Chondrocyte (in vitro differentiated cells): Measurements from ENCODE around the gene KDM8. TPM values are rescaled to one million over a fixed set of nuclear protein-coding genes. Genes with fewer than 3 reads are reported as not detected.

Experiments
- DNase-seq: peaks from one replicate; pipeline ENCODE4 v3.0.0; 2021; ENCODE audit warnings: mixed read lengths, low spot score
- H3K27ac Mint-ChIP-seq: one replicate; pipeline ENCODE4 v1.8.0; 2021; ENCODE audit warnings: mild to moderate bottlenecking, moderate library complexity, mixed read lengths; ENCODE audit not compliant: unreplicated experiment
- H3K27me3 Mint-ChIP-seq: 2 replicates; pipeline ENCODE4 v1.8.0; 2021; ENCODE audit warnings: low read depth, mixed read lengths
- H3K36me3 Mint-ChIP-seq: 2 replicates; pipeline ENCODE4 v1.8.0; 2021; ENCODE audit warnings: low read depth, mixed read lengths
- H3K4me1 Mint-ChIP-seq: 2 replicates; pipeline ENCODE4 v1.8.0; 2021; ENCODE audit warnings: low read depth, mild to moderate bottlenecking, mixed read lengths
- H3K4me3 Mint-ChIP-seq: one replicate; pipeline ENCODE4 v1.8.0; 2021; ENCODE audit warnings: mild to moderate bottlenecking, moderate library complexity, mixed read lengths; ENCODE audit not compliant: unreplicated experiment
- H3K9me3 Mint-ChIP-seq: 2 replicates; pipeline ENCODE4 v1.8.0; 2021; ENCODE audit warnings: low read depth, mixed read lengths
- long read RNA-seq: library from polyadenylated mRNA; stranded (forward); transcript quantifications from one replicate; pipeline ENCODE4 v2.0.0, GENCODE V29; 2021
- total RNA-seq: library from RNA; stranded (reverse); gene quantifications from 3 replicates; pipeline ENCODE4 v1.2.1, GENCODE V29; 2021
- TF ChIP-seq, protein P1 (sequence below): fragments of 200-600 bp; sonication (generic); IDR thresholded peaks from 2 replicates; pipeline ENCODE4 v1.5.0; 2021; ENCODE audit warnings: antibody characterized with exemption, mild to moderate bottlenecking, moderate library complexity

KDM8 gene
- total RNA-seq: 4.4 to 9.3 TPM (median 5.6 TPM) in 3 replicates
- long read RNA-seq, transcript KDM8-201 (8 exons, 2,462 nt): major isoform, 9 of 17 reads
- long read RNA-seq, partial matches to known transcripts: 1 of 17 reads
- long read RNA-seq, other reads (novel, unspliced or antisense): 7 of 17 reads

DNA sequence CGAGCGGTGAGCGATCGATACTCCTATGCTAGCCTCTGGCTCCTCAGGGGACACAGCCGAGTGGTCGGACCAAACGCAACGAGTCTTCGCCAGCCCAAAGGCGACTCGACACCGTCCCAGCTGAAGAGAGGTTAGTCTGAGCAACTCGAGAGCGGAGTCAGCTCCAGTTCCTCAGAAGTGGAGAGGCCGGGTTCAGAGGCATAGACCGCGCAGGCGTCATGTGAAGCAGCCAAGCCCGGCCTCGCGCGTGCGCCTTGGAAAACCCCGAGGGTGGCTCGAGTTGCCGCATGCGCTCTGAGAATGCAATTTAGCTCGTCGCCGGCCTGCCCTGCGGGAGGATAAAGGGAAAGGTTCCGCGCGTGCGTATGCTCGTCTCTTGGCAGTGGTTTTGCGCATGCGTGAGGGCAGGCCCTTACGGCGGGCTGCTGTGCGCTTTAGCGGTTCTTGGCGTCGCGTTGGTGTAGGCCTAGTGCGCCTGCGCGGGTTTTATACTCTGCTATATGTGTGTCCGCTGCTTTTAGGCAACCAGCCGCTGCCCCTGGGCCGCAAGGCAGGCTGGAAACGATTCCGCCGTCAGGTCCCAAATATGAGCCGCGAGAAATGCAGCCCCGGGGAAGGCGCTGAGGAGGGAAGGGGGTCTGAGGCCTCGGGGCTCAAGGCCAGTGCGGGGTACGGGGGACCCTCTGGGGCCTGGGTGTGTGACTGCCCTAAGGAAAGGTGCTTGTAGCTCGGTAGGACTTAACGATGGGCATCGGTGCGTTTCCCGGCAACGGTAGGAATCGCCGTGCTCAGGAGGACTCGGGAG is at the start of gene KDM8:
TSS of gene KDM8 (plus strand) at position 20 of the 805 bp plus-strand sequence. CDS start 6,598 bp downstream, outside the sequence.
- H3K36me3 Mint-ChIP-seq: no peaks in the 10 kb centered on the region
- H3K27me3 Mint-ChIP-seq: no peaks in the 10 kb centered on the region
- DNase-seq: peak; percentile 100
- TF ChIP-seq, protein P1, sequence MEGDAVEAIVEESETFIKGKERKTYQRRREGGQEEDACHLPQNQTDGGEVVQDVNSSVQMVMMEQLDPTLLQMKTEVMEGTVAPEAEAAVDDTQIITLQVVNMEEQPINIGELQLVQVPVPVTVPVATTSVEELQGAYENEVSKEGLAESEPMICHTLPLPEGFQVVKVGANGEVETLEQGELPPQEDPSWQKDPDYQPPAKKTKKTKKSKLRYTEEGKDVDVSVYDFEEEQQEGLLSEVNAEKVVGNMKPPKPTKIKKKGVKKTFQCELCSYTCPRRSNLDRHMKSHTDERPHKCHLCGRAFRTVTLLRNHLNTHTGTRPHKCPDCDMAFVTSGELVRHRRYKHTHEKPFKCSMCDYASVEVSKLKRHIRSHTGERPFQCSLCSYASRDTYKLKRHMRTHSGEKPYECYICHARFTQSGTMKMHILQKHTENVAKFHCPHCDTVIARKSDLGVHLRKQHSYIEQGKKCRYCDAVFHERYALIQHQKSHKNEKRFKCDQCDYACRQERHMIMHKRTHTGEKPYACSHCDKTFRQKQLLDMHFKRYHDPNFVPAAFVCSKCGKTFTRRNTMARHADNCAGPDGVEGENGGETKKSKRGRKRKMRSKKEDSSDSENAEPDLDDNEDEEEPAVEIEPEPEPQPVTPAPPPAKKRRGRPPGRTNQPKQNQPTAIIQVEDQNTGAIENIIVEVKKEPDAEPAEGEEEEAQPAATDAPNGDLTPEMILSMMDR: no peak
- H3K27ac Mint-ChIP-seq: peak within 1 kb of the TSS; percentile 100
- H3K4me3 Mint-ChIP-seq: peak within 1 kb of the TSS; percentile 97
- H3K4me1 Mint-ChIP-seq: peaks cover 25% of the 10 kb centered on the region
- H3K9me3 Mint-ChIP-seq: peaks cover 4% of the 10 kb centered on the region

DNA sequence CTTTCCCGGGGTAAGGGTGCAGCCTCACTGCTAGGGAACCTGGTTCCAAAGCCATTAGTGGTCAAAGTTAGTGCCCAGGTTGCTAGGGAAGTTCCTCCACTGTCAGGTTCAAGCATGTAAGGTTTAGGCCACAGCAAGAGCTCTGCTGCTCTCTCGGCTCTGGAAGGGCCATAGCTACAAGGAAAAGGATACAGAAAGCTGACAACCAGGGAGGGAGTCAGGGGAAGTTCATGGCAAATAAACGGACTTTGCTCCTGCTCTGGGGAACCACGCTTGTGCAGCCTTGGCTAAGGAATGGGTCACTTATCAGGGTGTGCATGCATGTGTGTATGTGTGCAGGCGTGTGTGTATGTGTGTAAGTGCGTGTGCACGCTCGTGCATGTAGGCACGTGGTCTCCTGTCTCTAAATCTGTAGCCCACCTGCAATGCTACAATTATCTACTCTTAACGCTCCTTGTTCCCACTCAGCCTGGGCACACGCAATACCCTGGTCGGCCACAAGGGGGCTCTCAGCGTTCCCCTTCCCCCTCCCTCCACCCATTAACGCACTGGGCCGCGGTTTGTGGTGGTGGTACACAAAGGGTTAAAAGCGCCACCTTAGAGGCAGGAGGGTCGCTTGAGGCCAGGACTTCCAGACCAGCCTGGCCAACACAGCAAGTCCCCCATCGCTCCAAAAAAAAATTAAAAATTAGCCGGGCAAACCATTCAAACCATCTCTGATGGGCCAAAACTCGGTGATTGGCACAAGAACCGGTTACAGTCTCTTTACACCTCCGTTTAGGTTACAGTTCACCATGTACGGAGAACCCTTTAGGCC is 48.4 kb upstream of the KDM8 start:
- no peak for DNase-seq
- TF ChIP-seq, protein P1: peak; percentile 94

DNA sequence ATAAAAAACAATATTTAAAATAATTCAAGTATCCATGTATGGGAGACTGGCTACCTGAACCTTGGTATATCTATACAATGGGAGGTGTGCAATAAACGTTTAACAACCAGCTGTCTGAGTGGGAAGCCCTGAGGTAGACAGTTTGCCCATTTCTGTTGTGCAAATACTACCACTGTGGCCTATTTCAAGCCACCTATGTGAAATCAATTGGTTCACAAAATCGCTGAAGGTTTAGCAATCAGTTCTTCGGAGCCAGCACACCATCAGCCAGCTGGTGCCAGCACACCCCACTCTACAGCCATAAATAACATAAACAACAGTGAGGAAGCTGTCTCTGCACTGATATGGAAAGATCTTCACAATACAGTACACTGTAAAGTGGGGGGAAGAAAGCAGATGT is 46.7 kb upstream of the KDM8 start:
- Mint-ChIP-seq H3K36me3 (peaks cover 2% of the 10 kb centered on the region), H3K27ac (no peak overlapping the region), H3K4me3 (no peak overlapping the region), H3K27me3 (no peaks in the 10 kb centered on the region), H3K4me1 (peaks cover 4% of the 10 kb centered on the region), H3K9me3 (peaks cover 9% of the 10 kb centered on the region)
- TF ChIP-seq, protein P1: no peak
- no peak for DNase-seq

More for the DNA sequence above, 48.4 kb upstream of the KDM8 start:
- peaks cover 2% of the 10 kb centered on the region for H3K36me3 Mint-ChIP-seq
- H3K27me3 Mint-ChIP-seq: no peaks in the 10 kb centered on the region
- no peaks in the 10 kb centered on the region for H3K4me1 Mint-ChIP-seq
- no peak overlapping the region for H3K4me3 Mint-ChIP-seq
- H3K9me3 Mint-ChIP-seq: peaks cover 5% of the 10 kb centered on the region
- H3K27ac Mint-ChIP-seq: no peak overlapping the region

DNA sequence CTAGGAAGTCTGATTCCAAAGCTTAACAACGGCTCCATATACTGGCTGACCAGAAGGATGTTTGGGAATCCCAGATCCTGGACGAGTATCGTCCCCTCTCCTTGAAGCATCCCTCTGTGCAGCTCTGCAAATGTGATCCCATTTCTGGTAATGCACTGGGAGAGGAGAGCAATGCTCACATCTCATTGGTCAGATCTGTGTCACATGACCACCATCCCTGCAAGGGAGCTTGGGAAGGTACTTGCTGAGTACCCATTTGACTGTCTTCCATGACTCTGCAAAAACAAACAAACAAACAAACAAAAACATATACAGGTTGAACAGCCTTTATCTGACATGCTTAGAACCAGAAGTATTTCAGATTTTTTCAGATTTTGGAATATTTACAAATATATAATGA is 41.9 kb upstream of the KDM8 start:
- no peak for DNase-seq
- Mint-ChIP-seq H3K27me3 (no peaks in the 10 kb centered on the region), H3K27ac (no peak overlapping the region), H3K4me1 (peaks cover 31% of the 10 kb centered on the region), H3K36me3 (peaks cover 2% of the 10 kb centered on the region), H3K9me3 (peaks cover 19% of the 10 kb centered on the region), H3K4me3 (no peak overlapping the region)
- TF ChIP-seq, protein P1: no peak

DNA sequence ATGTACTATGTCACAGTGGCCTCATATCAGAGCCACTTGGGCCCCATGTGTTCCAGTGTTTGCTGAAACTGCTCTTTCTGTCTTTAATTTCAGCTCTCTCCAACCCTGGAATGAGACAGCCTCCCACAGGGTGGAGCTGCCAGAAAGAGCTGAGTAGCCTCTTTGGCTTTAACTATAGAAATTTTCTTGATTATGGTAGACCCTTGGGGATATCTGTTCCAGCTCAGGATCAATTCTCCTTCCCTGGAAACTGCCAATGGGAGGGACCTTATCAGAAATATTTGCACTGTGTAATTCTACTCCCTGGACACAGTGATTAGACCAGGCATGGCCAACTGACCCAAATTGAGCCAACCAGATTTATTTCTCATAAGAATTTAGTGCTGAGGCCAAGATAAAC is 39.0 kb upstream of the KDM8 start:
- H3K9me3 Mint-ChIP-seq: peaks cover 14% of the 10 kb centered on the region
- no peak overlapping the region for H3K27ac Mint-ChIP-seq
- H3K4me1 Mint-ChIP-seq: peaks cover 31% of the 10 kb centered on the region
- H3K27me3 Mint-ChIP-seq: no peaks in the 10 kb centered on the region
- TF ChIP-seq, protein P1: peak; percentile 13
- DNase-seq: no peak
- H3K4me3 Mint-ChIP-seq: no peak overlapping the region
- H3K36me3 Mint-ChIP-seq: no peaks in the 10 kb centered on the region
